Fibroblast of mammary gland (primary cell): ENCODE results near the gene IFNAR1.
A peak's percentile ranks its signal among the peaks of the same experiment; 100 is the strongest.

Experiments used
- DNase-seq: peaks from one replicate; pipeline ENCODE4 v3.0.0-alpha.2; 2010; ENCODE audit warnings: low read depth
- H3K4me3 ChIP-seq: 2 replicates; pipeline ENCODE4 v1.5.1; 2011; ENCODE audit warnings: low read depth, mild to moderate bottlenecking, low read length, moderate library complexity; ENCODE audit not compliant: control insufficient read depth
- TF ChIP-seq, protein P1 (sequence below): conservative IDR thresholded peaks from 2 replicates; pipeline ENCODE4 v1.5.1; 2011; ENCODE audit warnings: low read depth, low read length, inconsistent platforms; ENCODE audit not compliant: control insufficient read depth, insufficient read depth

Gene IFNAR1

DNA sequence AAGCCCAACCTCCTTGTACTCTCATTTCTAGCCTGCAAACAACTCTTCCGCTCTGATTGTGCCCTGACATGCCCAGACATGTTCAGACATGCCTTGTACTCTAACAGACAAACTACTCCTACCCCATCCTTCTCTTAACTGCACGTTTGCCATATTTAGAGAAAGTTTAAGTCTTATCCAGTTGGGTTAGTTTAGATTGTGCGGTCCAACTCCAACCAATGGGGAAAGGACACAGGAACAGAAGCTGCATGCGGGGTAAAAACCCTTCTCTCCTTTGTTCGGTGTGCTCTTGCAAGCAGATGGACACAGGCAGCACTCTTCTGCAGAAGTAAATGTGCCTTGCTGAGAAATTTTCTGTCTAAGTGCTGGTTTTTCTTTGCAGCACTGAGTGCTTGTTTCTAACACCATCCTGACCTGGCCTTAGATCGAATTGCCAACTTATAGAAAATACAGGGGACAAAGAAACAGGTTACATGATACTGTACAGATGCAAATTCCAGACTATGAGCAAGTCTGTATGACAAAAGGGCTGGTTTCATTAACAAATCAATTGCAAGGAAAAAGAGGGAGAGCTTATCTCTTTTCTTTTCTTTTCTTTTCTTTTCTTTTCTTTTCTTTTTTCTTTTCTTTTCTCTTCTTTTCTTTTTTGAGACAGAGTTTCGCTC is 42.7 kb downstream of the IFNAR1 start:
- TF ChIP-seq, protein P1, sequence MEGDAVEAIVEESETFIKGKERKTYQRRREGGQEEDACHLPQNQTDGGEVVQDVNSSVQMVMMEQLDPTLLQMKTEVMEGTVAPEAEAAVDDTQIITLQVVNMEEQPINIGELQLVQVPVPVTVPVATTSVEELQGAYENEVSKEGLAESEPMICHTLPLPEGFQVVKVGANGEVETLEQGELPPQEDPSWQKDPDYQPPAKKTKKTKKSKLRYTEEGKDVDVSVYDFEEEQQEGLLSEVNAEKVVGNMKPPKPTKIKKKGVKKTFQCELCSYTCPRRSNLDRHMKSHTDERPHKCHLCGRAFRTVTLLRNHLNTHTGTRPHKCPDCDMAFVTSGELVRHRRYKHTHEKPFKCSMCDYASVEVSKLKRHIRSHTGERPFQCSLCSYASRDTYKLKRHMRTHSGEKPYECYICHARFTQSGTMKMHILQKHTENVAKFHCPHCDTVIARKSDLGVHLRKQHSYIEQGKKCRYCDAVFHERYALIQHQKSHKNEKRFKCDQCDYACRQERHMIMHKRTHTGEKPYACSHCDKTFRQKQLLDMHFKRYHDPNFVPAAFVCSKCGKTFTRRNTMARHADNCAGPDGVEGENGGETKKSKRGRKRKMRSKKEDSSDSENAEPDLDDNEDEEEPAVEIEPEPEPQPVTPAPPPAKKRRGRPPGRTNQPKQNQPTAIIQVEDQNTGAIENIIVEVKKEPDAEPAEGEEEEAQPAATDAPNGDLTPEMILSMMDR: no peak
- peak; percentile 28 for DNase-seq
- no peak overlapping the region for H3K4me3 ChIP-seq

DNA sequence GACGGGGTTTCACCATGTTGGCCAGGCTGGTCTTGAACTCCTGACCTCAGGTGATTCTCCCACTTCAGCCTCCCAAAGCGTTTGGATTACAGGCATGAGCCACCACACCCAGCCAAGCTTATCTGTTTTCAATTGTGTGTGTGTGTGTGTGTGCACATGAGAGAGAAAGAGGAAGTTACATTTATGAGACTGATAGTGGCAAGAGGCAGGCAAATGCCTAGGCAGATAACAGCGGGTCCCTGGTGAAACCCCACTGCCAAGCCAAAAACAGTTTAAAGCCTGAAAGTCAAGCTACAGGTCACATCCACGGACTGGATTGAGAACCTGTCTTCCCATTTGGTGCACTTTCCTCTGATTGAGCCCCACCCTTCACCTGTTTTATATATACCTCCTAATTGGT is 43.4 kb downstream of the IFNAR1 start:
- TF ChIP-seq, protein P1: no peak
- DNase-seq: no peak
- H3K4me3 ChIP-seq: no peak overlapping the region

DNA sequence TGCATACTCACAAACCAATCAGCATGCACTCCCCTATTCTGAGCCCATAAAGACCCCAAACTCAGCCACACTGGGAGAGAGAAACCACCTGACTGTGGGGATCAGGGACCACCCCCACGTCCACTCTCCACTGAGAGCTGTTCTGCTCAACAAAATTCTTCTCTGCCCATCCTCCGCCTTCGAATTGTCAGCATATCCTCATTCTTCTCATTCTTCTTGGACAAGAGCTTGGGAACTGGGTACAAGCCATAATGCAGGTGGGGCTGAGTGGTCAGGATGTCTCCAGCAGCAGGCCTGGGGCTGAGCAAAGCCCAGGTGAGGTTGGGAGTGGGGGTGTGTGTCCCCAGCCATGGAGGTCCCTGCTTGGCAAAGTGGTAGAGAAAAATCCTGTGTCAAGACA is 43.8 kb downstream of the IFNAR1 start:
- H3K4me3 ChIP-seq: no peak overlapping the region
- TF ChIP-seq, protein P1: no peak
- no peak for DNase-seq

DNA sequence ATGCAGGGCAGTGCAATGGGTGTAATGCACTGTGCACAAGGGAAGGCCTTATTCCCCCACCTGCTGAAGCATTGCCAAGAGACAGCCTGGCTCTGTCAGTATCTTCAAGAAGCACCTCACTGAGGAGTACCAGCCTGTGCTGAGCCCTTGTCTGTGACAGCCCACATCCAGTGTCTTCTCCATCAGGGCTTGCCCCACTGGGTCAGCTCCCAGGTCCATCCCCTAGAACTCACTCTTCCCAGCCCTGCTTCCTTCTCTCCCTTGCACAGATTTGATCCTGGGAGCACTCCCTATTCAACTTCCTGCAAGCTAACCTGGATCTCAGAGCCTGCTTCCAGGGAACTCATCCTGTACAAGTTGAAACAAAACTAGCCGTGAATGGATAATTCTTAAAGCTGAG is 44.8 kb downstream of the IFNAR1 start:
- no peak overlapping the region for H3K4me3 ChIP-seq
- DNase-seq: no peak
- TF ChIP-seq, protein P1: no peak

DNA sequence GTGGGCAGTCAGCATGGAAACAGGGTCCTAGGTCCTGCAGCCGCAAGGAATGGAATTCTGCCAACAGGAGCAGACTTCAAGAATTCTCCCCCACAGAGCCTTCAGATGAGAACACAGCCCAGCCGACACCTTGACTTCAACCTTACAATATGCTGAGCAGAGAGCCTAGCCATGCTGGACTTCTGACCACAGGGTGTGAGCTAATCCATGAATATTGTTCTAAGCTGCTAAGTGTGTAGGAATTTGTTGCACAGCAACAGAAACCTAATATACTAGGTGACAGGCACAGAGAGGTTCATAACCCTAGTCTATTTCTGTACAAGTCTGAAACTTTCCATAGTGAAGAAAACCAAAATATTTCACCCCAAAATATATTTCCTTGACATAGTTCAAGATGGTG is 45.5 kb downstream of the IFNAR1 start:
- TF ChIP-seq, protein P1: no peak
- no peak overlapping the region for H3K4me3 ChIP-seq
- DNase-seq: no peak

DNA sequence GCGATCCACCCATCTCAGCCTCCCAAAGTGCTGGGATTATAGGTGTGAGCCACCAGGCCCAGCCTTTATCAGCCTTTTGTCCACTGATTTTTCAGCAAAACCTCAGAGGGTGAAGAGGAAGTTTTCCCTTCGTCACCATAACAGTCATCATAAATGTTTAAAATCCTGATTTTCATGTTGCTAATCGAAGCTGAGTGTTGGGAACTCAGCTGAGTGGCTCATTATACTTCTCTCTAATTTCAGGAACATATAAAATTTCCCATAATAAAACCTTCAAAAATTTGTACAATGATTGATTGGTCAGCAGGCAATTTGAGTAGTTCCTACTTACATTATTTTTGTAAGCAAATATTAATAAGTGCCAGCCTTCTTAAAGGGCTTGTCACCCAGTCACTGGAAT is 46.6 kb downstream of the IFNAR1 start:
- TF ChIP-seq, protein P1: no peak
- no peak overlapping the region for H3K4me3 ChIP-seq
- no peak for DNase-seq

DNA sequence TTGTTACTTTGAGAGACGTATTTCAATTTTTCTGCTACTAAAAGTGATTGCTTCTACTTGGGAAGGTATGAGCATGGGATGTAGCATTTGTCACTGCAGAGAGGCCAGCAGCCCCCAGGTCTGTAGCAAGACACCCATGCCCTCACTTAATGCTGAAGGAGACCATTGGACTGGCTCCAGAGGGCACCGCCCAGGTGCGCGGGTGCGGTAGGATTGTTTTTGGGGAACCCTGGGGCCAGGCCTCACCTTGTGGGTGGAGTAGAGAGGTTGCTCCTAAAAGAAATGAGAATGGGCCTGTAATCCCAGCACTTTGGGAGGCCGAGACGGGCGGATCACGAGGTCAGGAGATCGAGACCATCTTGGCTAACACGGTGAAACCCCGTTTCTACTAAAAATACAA is 47.8 kb downstream of the IFNAR1 start:
- TF ChIP-seq, protein P1: no peak
- H3K4me3 ChIP-seq: no peak overlapping the region
- DNase-seq: no peak
